Panc1 (cell line): Measurements from ENCODE around the gene PKNOX2.

Experiments
- CTCF ChIP-seq: fragments of 450-650 bp; IDR thresholded peaks from 2 replicates; pipeline ENCODE4 v1.5.1; 2017; ENCODE audit warnings: mild to moderate bottlenecking
- POLR2AphosphoS5 ChIP-seq: IDR thresholded peaks from 2 replicates; pipeline ENCODE4 v1.6.1; 2012; ENCODE audit warnings: mild to moderate bottlenecking, low read depth, low read length, moderate library complexity
- SIN3A ChIP-seq: IDR thresholded peaks from 2 replicates; pipeline ENCODE4 v1.6.1; 2012; ENCODE audit warnings: low read depth, mild to moderate bottlenecking, low read length, moderate library complexity, borderline replicate concordance; ENCODE audit not compliant: insufficient read depth

GRCh38 chr11:125167292-125167953, 2.9 kb downstream of the PKNOX2 start:
- TF ChIP-seq POLR2AphosphoS5 = no peak
- no peak for TF ChIP-seq CTCF
- TF ChIP-seq SIN3A = no peak
